HFF-Myc (cell line): Measurements from ENCODE around the gene NSDHL.
A peak's percentile ranks its signal among the peaks of the same experiment; 100 is the strongest.
"Not testable (repeated sequence)": the region's sequence is repeated elsewhere in the genome, so short reads cannot be mapped to it uniquely, and the experiment has no call there.

Experiments
- DNase-seq: peaks from one replicate; pipeline ENCODE4 v3.0.0-alpha.2; 2011; ENCODE audit warnings: low read depth; ENCODE audit errors: extremely low read depth
- H3K4me3 ChIP-seq: replicated peaks from 2 replicates; pipeline ENCODE4 v1.5.1; 2011; ENCODE audit warnings: low read depth, mild to moderate bottlenecking, control low read depth, low read length
- TF ChIP-seq, protein P1 (sequence below): IDR thresholded peaks from 2 replicates; pipeline ENCODE4 v1.5.1; 2012; ENCODE audit warnings: mild to moderate bottlenecking, low read depth, low read length, control low read depth; ENCODE audit errors: missing control alignments

The NSDHL gene

GRCh38 chrX:152823657-152824056 lies 7.2 kb upstream of the NSDHL start:
- TF ChIP-seq, protein P1, sequence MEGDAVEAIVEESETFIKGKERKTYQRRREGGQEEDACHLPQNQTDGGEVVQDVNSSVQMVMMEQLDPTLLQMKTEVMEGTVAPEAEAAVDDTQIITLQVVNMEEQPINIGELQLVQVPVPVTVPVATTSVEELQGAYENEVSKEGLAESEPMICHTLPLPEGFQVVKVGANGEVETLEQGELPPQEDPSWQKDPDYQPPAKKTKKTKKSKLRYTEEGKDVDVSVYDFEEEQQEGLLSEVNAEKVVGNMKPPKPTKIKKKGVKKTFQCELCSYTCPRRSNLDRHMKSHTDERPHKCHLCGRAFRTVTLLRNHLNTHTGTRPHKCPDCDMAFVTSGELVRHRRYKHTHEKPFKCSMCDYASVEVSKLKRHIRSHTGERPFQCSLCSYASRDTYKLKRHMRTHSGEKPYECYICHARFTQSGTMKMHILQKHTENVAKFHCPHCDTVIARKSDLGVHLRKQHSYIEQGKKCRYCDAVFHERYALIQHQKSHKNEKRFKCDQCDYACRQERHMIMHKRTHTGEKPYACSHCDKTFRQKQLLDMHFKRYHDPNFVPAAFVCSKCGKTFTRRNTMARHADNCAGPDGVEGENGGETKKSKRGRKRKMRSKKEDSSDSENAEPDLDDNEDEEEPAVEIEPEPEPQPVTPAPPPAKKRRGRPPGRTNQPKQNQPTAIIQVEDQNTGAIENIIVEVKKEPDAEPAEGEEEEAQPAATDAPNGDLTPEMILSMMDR = no peak
- no peak overlapping the region for H3K4me3 ChIP-seq
- DNase-seq = no peak

GRCh38 chrX:152824841-152825374 lies 6.0 kb upstream of the NSDHL start:
- no peak overlapping the region for H3K4me3 ChIP-seq
- DNase-seq = no peak
- TF ChIP-seq, protein P1 = no peak

- TF ChIP-seq, protein P1 = no peak
- no peak for DNase-seq
- peak overlapping the region; percentile 75 for H3K4me3 ChIP-seq
Measured at GRCh38 chrX:152831391-152831790, 528 bp downstream of the NSDHL start.

DNA sequence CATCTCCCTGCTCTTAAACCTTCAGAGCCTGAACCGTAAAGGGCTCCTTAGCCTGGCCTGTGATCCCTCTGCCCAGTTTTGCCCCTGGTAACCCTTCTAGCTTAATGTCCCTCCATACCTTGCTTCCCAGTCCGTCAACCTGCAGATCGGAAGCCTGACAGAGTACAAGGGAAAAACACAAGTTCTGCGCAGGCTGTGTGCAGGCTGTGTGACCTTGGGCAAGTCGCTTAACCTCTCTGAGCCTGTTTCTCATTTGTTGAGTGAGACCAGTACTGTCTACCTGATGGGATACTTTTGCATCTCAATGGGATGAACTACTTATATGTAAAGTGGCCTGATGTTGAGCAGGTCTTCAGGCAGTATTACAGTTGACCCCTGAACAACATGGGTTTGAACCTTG lies 1.7 kb downstream of the NSDHL start:
- no peak for DNase-seq
- peak overlapping the region; percentile 75 for H3K4me3 ChIP-seq
- TF ChIP-seq, protein P1 = no peak

- no peak for DNase-seq
- TF ChIP-seq, protein P1 = no peak
- no peak overlapping the region for H3K4me3 ChIP-seq
Measured at GRCh38 chrX:152833378-152833777, 2.5 kb downstream of the NSDHL start.

GRCh38 chrX:152835470-152835869 lies 4.6 kb downstream of the NSDHL start:
- not testable (repeated sequence) for H3K4me3 ChIP-seq, DNase-seq

GRCh38 chrX:152842772-152843338 lies 12.0 kb downstream of the NSDHL start:
- DNase-seq = no peak
- TF ChIP-seq, protein P1 = no peak
- no peak overlapping the region for H3K4me3 ChIP-seq
